Trophoblast cell (in vitro differentiated cells and primary cell): Measurements from ENCODE around the gene CCNL1.
"Not testable (repeated sequence)": the region's sequence is repeated elsewhere in the genome, so short reads cannot be mapped to it uniquely, and the experiment has no call there.

Source experiments
- DNase-seq, 2 donors: peaks; one replicate each; pipeline ENCODE4 v3.0.0-alpha.2; 2016
- H2AFZ ChIP-seq: 2 replicates; pipeline ENCODE4 v1.6.1; 2013; ENCODE audit warnings: low read length, moderate library complexity, mild to moderate bottlenecking; ENCODE audit not compliant: insufficient read depth, poor library complexity
- H2AK5ac ChIP-seq: 2 replicates; pipeline ENCODE4 v1.6.1; 2013; ENCODE audit warnings: mild to moderate bottlenecking, low read length
- H2BK120ac ChIP-seq: 2 replicates; pipeline ENCODE4 v1.6.1; 2013; ENCODE audit warnings: low read length, mild to moderate bottlenecking, moderate library complexity; ENCODE audit not compliant: insufficient read depth, poor library complexity
- H2BK12ac ChIP-seq: 2 replicates; pipeline ENCODE4 v1.6.1; 2013; ENCODE audit warnings: mild to moderate bottlenecking, low read length, moderate library complexity
- H2BK5ac ChIP-seq: 2 replicates; pipeline ENCODE4 v1.6.1; 2013; ENCODE audit warnings: low read length, low read depth, moderate library complexity, mild to moderate bottlenecking; ENCODE audit not compliant: poor library complexity
- H3K14ac ChIP-seq: 2 replicates; pipeline ENCODE4 v1.6.1; 2013; ENCODE audit warnings: mild to moderate bottlenecking, low read length
- H3K18ac ChIP-seq: 2 replicates; pipeline ENCODE4 v1.6.1; 2013; ENCODE audit warnings: mild to moderate bottlenecking, low read length
- H3K23ac ChIP-seq: 2 replicates; pipeline ENCODE4 v1.6.1; 2013; ENCODE audit warnings: low read length
- H3K27ac ChIP-seq: 2 replicates; pipeline ENCODE4 v1.5.1; 2013; ENCODE audit warnings: low read depth, mild to moderate bottlenecking, inconsistent platforms, low read length, moderate library complexity
- H3K27me3 ChIP-seq: 2 replicates; pipeline ENCODE4 v1.6.1; 2013; ENCODE audit warnings: inconsistent platforms, mild to moderate bottlenecking, low read length, moderate library complexity; ENCODE audit not compliant: insufficient read depth
- H3K36me3 ChIP-seq, 2 experiments: 1 replicate in 1 of 2; 2 replicates in 1 of 2; pipeline ENCODE4 v1.6.1; 2013; ENCODE audit warnings: low read length in 2 of 2, mild to moderate bottlenecking in 2 of 2, moderate library complexity in 1 of 2; ENCODE audit not compliant: insufficient read depth in 2 of 2, control insufficient read depth in 1 of 2
- H3K4ac ChIP-seq: 2 replicates; pipeline ENCODE4 v1.6.1; 2013; ENCODE audit warnings: low read depth, mild to moderate bottlenecking, low read length, moderate library complexity
- H3K4me1 ChIP-seq, 2 experiments: 1 replicate in 1 of 2; 2 replicates in 1 of 2; pipeline ENCODE4 v1.6.1; 2013; ENCODE audit warnings: low read length in 2 of 2, mild to moderate bottlenecking in 2 of 2, moderate library complexity in 1 of 2; ENCODE audit not compliant: insufficient read depth in 2 of 2, control insufficient read depth in 1 of 2
- H3K4me2 ChIP-seq: 2 replicates; pipeline ENCODE4 v1.6.1; 2013; ENCODE audit warnings: inconsistent platforms, mild to moderate bottlenecking, low read length, moderate library complexity
- H3K4me3 ChIP-seq: 2 replicates; pipeline ENCODE4 v1.5.1; 2013; ENCODE audit warnings: mild to moderate bottlenecking, low read depth, low read length, inconsistent platforms
- H3K79me1 ChIP-seq: one replicate; pipeline ENCODE4 v1.6.1; 2013; ENCODE audit warnings: low read length
- H3K79me2 ChIP-seq: 2 replicates; pipeline ENCODE4 v1.6.1; 2013; ENCODE audit warnings: low read length, mild to moderate bottlenecking; ENCODE audit not compliant: control insufficient read depth, insufficient read depth, poor library complexity
- H3K9ac ChIP-seq: 2 replicates; pipeline ENCODE4 v1.6.1; 2013; ENCODE audit warnings: mild to moderate bottlenecking, low read length
- H3K9me3 ChIP-seq: 2 replicates; pipeline ENCODE4 v1.6.1; 2013; ENCODE audit warnings: low read depth, mild to moderate bottlenecking, control low read depth, inconsistent platforms, low read length; ENCODE audit not compliant: insufficient read depth
- H4K12ac ChIP-seq: 2 replicates; pipeline ENCODE4 v1.6.1; 2013; ENCODE audit warnings: low read depth, mild to moderate bottlenecking, low read length, moderate library complexity
- H4K8ac ChIP-seq: 2 replicates; pipeline ENCODE4 v1.6.1; 2013; ENCODE audit warnings: low read depth, mild to moderate bottlenecking, low read length, moderate library complexity
- H4K91ac ChIP-seq: one replicate; pipeline ENCODE4 v1.6.1; 2013; ENCODE audit warnings: low read depth, mild to moderate bottlenecking, low read length, moderate library complexity
- WGBS: extraction: QIAGEN DNeasy Blood & Tissue Kit; methylation state at CpG from one replicate; pipeline ENCODE4 v1.1.7; 2013; ENCODE audit warnings: missing lambda C conversion rate; ENCODE audit not compliant: insufficient read length, insufficient coverage; ENCODE audit errors: extremely low coverage; 5-methylcytosine and 5-hydroxymethylcytosine counted together

The CCNL1 gene

DNA sequence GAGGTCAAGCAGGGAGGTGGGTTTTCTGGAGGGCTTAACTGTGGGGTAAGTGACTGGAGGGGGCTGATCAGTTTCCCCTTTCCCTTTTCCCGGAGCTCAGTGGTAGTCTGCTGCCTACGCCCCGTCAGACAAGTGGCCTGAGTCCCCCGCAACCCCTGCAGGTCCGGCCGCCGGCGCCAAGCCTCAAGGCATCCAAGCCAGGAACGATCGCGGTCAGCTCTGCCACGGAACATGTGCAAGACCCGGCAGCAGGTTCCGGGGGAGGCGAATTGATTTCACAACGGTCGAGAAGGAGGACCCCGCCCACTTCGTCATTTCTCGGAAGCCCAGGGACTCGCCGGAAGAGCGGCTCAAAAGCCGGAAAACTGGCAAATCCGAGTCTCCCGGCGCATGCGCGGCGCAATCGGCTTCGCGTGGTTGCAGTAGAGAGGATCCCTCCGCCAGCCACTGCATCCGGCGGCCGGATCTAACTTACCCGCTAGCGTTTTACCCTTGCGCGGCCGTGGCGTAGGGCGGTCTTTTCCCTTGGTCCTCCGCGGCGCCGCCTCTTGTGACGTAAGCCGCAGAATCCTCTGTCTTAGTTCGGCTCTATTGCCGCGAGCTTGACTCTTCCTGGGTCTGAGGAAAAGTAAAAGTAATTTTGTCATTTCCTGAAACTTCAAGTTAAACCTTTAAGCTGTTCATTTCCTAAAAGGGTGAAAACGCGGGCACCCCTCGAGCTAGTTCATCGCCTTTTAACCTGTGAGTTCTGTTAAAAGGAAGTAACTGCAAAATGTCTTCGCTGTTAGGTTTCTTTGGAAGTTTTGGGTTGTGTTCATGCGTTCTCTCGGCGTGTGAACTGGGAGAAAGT lies 14.9 kb upstream of the CCNL1 start:
- H3K4me3 ChIP-seq, result peak overlapping the region; percentile 73

DNA sequence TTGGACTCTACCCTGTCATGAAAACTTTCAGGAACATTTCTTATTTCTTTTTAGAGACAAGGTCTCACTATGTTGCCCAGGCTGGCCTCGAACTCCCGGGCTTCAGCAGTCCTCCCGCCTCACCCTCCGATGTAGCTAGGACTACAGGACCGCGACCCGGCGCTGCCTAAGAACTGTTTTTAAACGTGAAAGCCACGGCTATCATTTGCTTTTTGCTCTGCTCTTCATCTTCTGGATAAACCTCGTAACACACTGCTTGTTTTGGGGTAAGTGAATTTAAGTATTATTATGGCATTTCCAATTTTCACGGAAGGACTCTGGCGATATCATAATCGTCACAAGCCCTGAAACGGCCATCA lies 14.3 kb upstream of the CCNL1 start:
- Histone ChIP-seq H3K4me1 (no peaks in the 10 kb centered on the region), H3K79me2 (peaks cover 2% of the 10 kb centered on the region)
- peak in 1 of 2 donors; percentile 48 for DNase-seq

More for the DNA sequence above, 14.9 kb upstream of the CCNL1 start:
- peak overlapping the region; percentile 74 for H2AFZ ChIP-seq
- H3K79me2 ChIP-seq, result peaks cover 2% of the 10 kb centered on the region
- no peaks in the 10 kb centered on the region for H3K4me1 ChIP-seq
- peak overlapping the region; percentile 54 for H3K4ac ChIP-seq
- H3K9ac ChIP-seq, result peak overlapping the region; percentile 85
- peak; percentile 100 for DNase-seq
- no peak overlapping the region for H2AK5ac ChIP-seq
- H3K23ac ChIP-seq, result no peak overlapping the region
- H4K12ac ChIP-seq, result peak overlapping the region; percentile 75
- H3K14ac ChIP-seq, result peak overlapping the region; percentile 74
- H3K27ac ChIP-seq, result peak overlapping the region; percentile 87
- H4K91ac ChIP-seq, result peak overlapping the region; percentile 84
- peak overlapping the region; percentile 78 for H3K18ac ChIP-seq
- no peaks in the 10 kb centered on the region for H3K36me3 ChIP-seq
- WGBS, result no CpG with 5 or more reads among the region's 61 CpGs
- H3K9me3 ChIP-seq, result peaks cover 6% of the 10 kb centered on the region
- H2BK120ac ChIP-seq, result peak overlapping the region; percentile 45
- peak overlapping the region; percentile 97 for H3K4me2 ChIP-seq
- no peak overlapping the region for H2BK12ac ChIP-seq
- H4K8ac ChIP-seq, result peak overlapping the region; percentile 94
- H3K27me3 ChIP-seq, result no peaks in the 10 kb centered on the region
- peak overlapping the region; percentile 78 for H2BK5ac ChIP-seq
- H3K79me1 ChIP-seq, result peaks cover 5% of the 10 kb centered on the region

DNA sequence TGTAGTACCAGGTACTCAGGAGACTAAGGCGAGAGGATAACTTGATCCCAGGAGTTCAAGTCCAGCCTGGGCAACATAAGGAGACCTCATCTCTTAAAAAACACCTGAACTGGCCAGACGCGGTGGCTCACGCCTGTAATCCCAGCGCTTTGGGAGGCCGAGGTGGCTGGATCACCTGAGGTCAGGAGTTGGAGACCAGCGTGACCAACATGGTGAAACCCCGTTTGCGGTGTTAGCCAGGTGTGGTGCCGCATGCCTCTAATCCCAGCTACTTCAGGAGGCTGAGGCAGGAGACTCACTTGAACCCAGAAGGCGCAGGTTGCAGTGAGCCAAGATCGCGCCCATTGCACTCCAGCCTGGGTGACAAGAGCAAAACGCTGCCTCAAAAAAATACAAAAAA lies 13.4 kb upstream of the CCNL1 start:
- not testable (repeated sequence) for H3K27me3 ChIP-seq, H3K27ac ChIP-seq, H3K14ac ChIP-seq, H3K9me3 ChIP-seq, H3K36me3 ChIP-seq, H4K91ac ChIP-seq, H3K79me2 ChIP-seq, H3K4me2 ChIP-seq, H3K79me1 ChIP-seq, H4K8ac ChIP-seq, H3K4ac ChIP-seq, H3K18ac ChIP-seq, H2BK120ac ChIP-seq, H2AFZ ChIP-seq, H4K12ac ChIP-seq, H2BK12ac ChIP-seq, H3K9ac ChIP-seq, H2AK5ac ChIP-seq, DNase-seq, H3K4me3 ChIP-seq, H3K4me1 ChIP-seq, H2BK5ac ChIP-seq, H3K23ac ChIP-seq
- no CpG with 5 or more reads among the region's 14 CpGs for WGBS

More for the DNA sequence above, 14.3 kb upstream of the CCNL1 start:
- H3K23ac ChIP-seq, result no peak overlapping the region
- H2AFZ ChIP-seq, result peak overlapping the region; percentile 74
- H4K91ac ChIP-seq, result peak overlapping the region; percentile 84
- H3K36me3 ChIP-seq, result no peaks in the 10 kb centered on the region
- peak overlapping the region; percentile 73 for H3K4me3 ChIP-seq
- H3K4ac ChIP-seq, result no peak overlapping the region
- H3K27ac ChIP-seq, result peak overlapping the region; percentile 87
- H3K79me1 ChIP-seq, result peaks cover 5% of the 10 kb centered on the region
- H3K18ac ChIP-seq, result no peak overlapping the region
- peaks cover 6% of the 10 kb centered on the region for H3K9me3 ChIP-seq
- peak overlapping the region; percentile 71 for H3K9ac ChIP-seq
- peak overlapping the region; percentile 78 for H2BK5ac ChIP-seq
- H2BK120ac ChIP-seq, result no peak overlapping the region
- no peak overlapping the region for H2AK5ac ChIP-seq
- peak overlapping the region; percentile 94 for H4K8ac ChIP-seq
- H3K14ac ChIP-seq, result peak overlapping the region; percentile 74
- WGBS, result no CpG with 5 or more reads among the region's 15 CpGs
- H3K27me3 ChIP-seq, result no peaks in the 10 kb centered on the region
- H3K4me2 ChIP-seq, result peak overlapping the region; percentile 67
- H2BK12ac ChIP-seq, result no peak overlapping the region
- H4K12ac ChIP-seq, result peak overlapping the region; percentile 75

DNA sequence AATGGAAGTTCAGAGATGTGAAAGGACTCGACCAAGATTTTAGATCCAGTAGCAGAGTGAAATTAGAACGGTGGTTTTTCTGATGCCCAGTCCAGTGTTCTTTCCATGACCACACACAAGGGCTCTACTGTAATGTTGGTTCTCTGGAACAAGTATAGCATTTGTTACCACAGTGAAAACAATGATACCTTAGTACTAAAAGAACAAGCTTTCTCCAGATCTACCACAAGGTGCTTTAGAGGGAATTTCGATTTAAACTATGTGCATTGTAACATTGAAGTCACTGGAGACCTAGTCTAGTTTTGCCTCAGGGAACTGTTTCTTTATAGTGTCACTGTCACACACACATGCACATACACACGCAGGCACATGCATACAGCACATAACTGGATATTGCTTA lies 12.8 kb upstream of the CCNL1 start:
- no peak for DNase-seq
- Histone ChIP-seq H3K36me3 (no peaks in the 10 kb centered on the region), H2BK5ac (no peak overlapping the region), H3K4me3 (no peak overlapping the region), H4K91ac (no peak overlapping the region), H3K4me1 (no peaks in the 10 kb centered on the region), H3K27ac (no peak overlapping the region), H3K9ac (no peak overlapping the region), H3K14ac (no peak overlapping the region), H3K4me2 (no peak overlapping the region), H3K4ac (no peak overlapping the region), H3K79me2 (peaks cover 2% of the 10 kb centered on the region), H3K27me3 (no peaks in the 10 kb centered on the region), H2AFZ (no peak overlapping the region), H2BK120ac (no peak overlapping the region), H2AK5ac (no peak overlapping the region), H3K9me3 (peaks cover 2% of the 10 kb centered on the region), H3K18ac (no peak overlapping the region), H2BK12ac (no peak overlapping the region), H3K23ac (no peak overlapping the region), H4K12ac (no peak overlapping the region), H3K79me1 (peaks cover 5% of the 10 kb centered on the region), H4K8ac (no peak overlapping the region)
- no CpG with 5 or more reads among the region's 4 CpGs for WGBS
